ENCODE results near the gene PTPRM. TPM values are rescaled to one million over a fixed set of nuclear protein-coding genes. Genes with fewer than 3 reads are reported as not detected.

The PTPRM gene
- polyA plus RNA-seq, 3 donors: 0.04 to 2.1 (median 0.66) TPM

DNA sequence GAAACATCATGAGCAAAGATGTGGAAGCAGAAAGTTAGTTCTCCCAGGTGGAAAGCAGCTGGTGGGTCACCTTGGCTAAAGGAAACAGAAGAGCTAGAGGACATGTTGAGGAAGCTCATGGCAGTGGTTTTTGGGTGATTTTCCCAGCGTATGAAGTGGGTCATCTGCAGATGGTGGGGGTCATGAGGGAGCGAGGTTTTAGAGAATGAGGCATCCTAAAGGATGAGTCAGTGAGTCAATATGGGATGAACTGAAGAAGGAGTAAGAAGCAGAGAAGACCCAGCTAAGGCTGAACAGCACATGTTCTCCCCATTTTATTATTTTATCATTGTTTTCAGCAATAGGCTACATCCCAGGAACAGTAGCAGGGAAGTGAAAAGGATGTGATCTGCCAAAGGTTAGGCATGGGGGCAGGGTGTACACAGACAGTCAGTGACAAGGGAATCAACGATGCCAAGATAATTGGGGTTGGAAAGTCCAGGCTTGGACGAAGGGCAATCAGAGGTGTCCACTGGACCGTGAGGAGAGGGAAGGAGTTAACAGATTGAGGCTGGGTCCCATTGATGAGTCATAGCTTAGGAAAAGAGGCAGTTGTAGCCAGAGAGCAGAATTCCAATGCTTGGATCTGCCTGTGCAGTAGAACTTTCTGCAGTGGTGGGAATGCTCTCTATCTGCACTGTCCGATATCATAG is 752.8 kb downstream of the PTPRM start:
- Mint-ChIP-seq H3K4me3 (no peak overlapping the region), H3K27ac (no peak overlapping the region), H3K36me3 (no peaks in the 10 kb centered on the region), H3K27me3 (ENCODE audit: low read depth in 3 of 3) (peaks cover 0 to 1% (median 0%) of the 10 kb centered on the region in 3 donors), H3K4me1 (no peaks in the 10 kb centered on the region), H3K9me3 (peaks cover 0 to 5% (median 2%) of the 10 kb centered on the region in 7 donors)
- TF ChIP-seq, protein P1, sequence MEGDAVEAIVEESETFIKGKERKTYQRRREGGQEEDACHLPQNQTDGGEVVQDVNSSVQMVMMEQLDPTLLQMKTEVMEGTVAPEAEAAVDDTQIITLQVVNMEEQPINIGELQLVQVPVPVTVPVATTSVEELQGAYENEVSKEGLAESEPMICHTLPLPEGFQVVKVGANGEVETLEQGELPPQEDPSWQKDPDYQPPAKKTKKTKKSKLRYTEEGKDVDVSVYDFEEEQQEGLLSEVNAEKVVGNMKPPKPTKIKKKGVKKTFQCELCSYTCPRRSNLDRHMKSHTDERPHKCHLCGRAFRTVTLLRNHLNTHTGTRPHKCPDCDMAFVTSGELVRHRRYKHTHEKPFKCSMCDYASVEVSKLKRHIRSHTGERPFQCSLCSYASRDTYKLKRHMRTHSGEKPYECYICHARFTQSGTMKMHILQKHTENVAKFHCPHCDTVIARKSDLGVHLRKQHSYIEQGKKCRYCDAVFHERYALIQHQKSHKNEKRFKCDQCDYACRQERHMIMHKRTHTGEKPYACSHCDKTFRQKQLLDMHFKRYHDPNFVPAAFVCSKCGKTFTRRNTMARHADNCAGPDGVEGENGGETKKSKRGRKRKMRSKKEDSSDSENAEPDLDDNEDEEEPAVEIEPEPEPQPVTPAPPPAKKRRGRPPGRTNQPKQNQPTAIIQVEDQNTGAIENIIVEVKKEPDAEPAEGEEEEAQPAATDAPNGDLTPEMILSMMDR (IDR thresholded peaks at IDR 0.05): no peak
- 100% methylated on average over 4 of the region's 6 CpGs for WGBS (ENCODE audit: insufficient coverage)
- H4K20me1 ChIP-seq (ENCODE audit: insufficient read depth, low read length): no peaks in the 10 kb centered on the region
- no peak overlapping the region for H2AFZ ChIP-seq (ENCODE audit: insufficient read depth, low read depth, low read length, poor library complexity, severe bottlenecking)
- no peak overlapping the region for H3K9ac ChIP-seq (ENCODE audit: insufficient read depth, low read length, poor library complexity, severe bottlenecking)
- no peaks in the 10 kb centered on the region for H3K9me3 ChIP-seq (replicated peaks in 1 of 2; ENCODE audit: control insufficient read depth in 1 of 2, insufficient read depth in 1 of 2, low read length in 2 of 2)
- H3K4me3 ChIP-seq (replicated peaks in 1 of 3; ENCODE audit: low read depth in 2 of 3, low read length in 3 of 3): no peak overlapping the region
- no peak for DNase-seq
- intact Hi-C loops (cut with micrococcal nuclease): no loop called here
- no peaks in the 10 kb centered on the region for H3K4me1 ChIP-seq (ENCODE audit: control insufficient read depth in 1 of 2, insufficient read depth in 2 of 2, low read length in 2 of 2)
- no peaks in the 10 kb centered on the region for H3K79me2 ChIP-seq (ENCODE audit: insufficient read depth, low read length)
- H3K27ac ChIP-seq (ENCODE audit: low read depth in 1 of 2, low read length in 2 of 2): no peak overlapping the region
- no peaks in the 10 kb centered on the region for H3K36me3 ChIP-seq (replicated peaks in 1 of 2; ENCODE audit: control insufficient read depth in 1 of 2, insufficient read depth in 2 of 2, low read length in 2 of 2)
- H3K4me2 ChIP-seq (replicated peaks; ENCODE audit: extremely low read depth, low read length, poor library complexity, severe bottlenecking): no peak overlapping the region
- no peaks in the 10 kb centered on the region for H3K27me3 ChIP-seq (ENCODE audit: control insufficient read depth in 2 of 2, insufficient read depth in 2 of 2, low read length in 2 of 2)

DNA sequence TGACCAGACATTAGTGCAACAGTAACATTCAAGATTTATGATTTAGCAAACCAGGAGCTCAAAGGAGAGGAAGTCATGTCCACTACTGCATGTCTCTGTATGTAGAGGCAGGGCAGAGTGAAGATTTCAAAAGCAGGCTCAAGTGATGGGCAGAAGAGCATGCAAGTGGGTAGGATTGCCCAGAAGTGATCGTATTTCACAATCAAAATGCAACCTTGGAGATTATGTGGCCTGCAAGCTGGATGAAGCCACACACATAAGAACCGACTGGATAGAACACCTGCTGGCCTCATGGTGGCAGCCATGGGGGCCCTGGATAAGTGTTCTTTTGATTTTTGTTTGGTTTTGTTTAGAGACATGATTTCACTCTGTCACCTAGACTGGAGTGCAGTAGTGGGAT is 755.4 kb downstream of the PTPRM start:
- no peaks in the 10 kb centered on the region for H3K36me3 Mint-ChIP-seq
- H3K4me1 Mint-ChIP-seq: no peaks in the 10 kb centered on the region
- TF ChIP-seq, protein P1 (IDR thresholded peaks at IDR 0.05): no peak
- Histone ChIP-seq H3K4me3 (replicated peaks in 1 of 3; ENCODE audit: low read depth in 2 of 3, low read length in 3 of 3) (no peak overlapping the region), H3K27ac (ENCODE audit: low read depth in 1 of 2, low read length in 2 of 2) (no peak overlapping the region), H3K9ac (ENCODE audit: insufficient read depth, low read length, poor library complexity, severe bottlenecking) (no peak overlapping the region), H3K9me3 (replicated peaks in 1 of 2; ENCODE audit: control insufficient read depth in 1 of 2, insufficient read depth in 1 of 2, low read length in 2 of 2) (no peaks in the 10 kb centered on the region), H3K79me2 (ENCODE audit: insufficient read depth, low read length) (no peaks in the 10 kb centered on the region), H3K27me3 (ENCODE audit: control insufficient read depth in 2 of 2, insufficient read depth in 2 of 2, low read length in 2 of 2) (no peaks in the 10 kb centered on the region), H3K4me1 (ENCODE audit: control insufficient read depth in 1 of 2, insufficient read depth in 2 of 2, low read length in 2 of 2) (no peaks in the 10 kb centered on the region), H3K4me2 (replicated peaks; ENCODE audit: extremely low read depth, low read length, poor library complexity, severe bottlenecking) (no peak overlapping the region), H2AFZ (ENCODE audit: insufficient read depth, low read depth, low read length, poor library complexity, severe bottlenecking) (no peak overlapping the region), H4K20me1 (ENCODE audit: insufficient read depth, low read length) (no peaks in the 10 kb centered on the region), H3K36me3 (replicated peaks in 1 of 2; ENCODE audit: control insufficient read depth in 1 of 2, insufficient read depth in 2 of 2, low read length in 2 of 2) (no peaks in the 10 kb centered on the region)
- intact Hi-C loops (cut with micrococcal nuclease): no loop called here
- H3K4me3 Mint-ChIP-seq: no peak overlapping the region
- peaks cover 0 to 5% (median 4%) of the 10 kb centered on the region in 7 donors for H3K9me3 Mint-ChIP-seq
- DNase-seq: no peak
- H3K27ac Mint-ChIP-seq: no peak overlapping the region
- H3K27me3 Mint-ChIP-seq (ENCODE audit: low read depth in 3 of 3): peaks cover 0 to 1% (median 0%) of the 10 kb centered on the region in 3 donors
- 71% methylated on average over 1 of the region's 2 CpGs for WGBS (ENCODE audit: insufficient coverage)
